ENCODE results near the gene SLC66A3.

SLC66A3 gene

DNA sequence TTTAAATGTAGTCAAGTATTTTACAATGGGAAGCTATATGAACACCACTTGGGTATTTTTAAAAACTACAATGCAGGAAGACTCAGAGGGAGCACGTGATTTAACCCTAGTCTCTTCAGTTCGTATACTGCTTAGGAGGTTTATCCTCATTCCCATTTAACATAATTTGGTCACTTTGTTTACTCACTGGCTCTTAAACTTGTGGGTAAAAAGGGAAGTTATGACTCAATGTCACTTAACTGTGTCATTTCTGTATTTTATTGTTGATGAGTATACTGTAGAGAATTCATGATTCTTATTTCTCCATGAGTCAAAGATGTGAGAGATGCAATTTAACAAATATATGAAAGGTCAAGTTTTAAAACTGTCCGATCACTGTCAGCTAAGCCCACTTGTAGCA lies 48.2 kb downstream of the SLC66A3 start:
- H3K27me3 ChIP-seq: no peaks in the 10 kb centered on the region
- H3K9me3 ChIP-seq (replicated peaks in 1 of 11): no peaks in the 10 kb centered on the region
- H3K4me3 ChIP-seq: no peak overlapping the region
- H3K27ac ChIP-seq: peak overlapping the region in 7 of 11 experiments; percentile 8 to 65 (median 52); a peak in 10 of 22 replicates
- H3K36me3 ChIP-seq: peaks cover 53 to 94% (median 77%) of the 10 kb centered on the region in 11 experiments
- H3K4me2 ChIP-seq: peak overlapping the region in 7 of 11 experiments; percentile 3 to 77 (median 27); a peak in 7 of 22 replicates
- H3K9ac ChIP-seq: no peak overlapping the region
- TF ChIP-seq Cebpa-rat (IDR thresholded peaks at IDR 0.05): no peak
- H3K4me1 ChIP-seq: peaks cover 0 to 30% (median 17%) of the 10 kb centered on the region in 10 experiments; a peak in 13 of 20 replicates
- no peaks in the 10 kb centered on the region for H4K20me1 ChIP-seq

DNA sequence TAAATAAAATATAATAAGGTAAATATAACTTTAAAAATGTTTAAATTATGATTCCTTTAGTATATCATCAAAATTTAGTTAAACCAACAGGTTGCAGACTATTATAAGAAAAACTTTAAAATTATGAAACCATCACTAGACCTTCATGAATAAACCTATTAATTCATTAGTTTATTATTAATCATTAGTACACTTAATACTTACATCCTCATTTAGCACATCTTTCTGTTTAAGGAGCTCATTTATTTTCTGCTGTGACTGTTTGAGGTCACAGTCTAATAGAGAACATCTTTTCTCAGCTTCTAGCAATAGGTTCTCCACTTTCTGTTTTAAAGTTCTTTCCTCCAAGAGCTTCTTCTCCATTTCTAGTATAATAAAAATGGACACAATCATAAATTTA lies 52.8 kb downstream of the SLC66A3 start:
- Histone ChIP-seq H3K27me3 (no peaks in the 10 kb centered on the region), H3K4me2 (no peak overlapping the region), H3K4me3 (no peak overlapping the region), H3K4me1 (peaks cover 0 to 27% (median 17%) of the 10 kb centered on the region in 10 experiments; a peak in 13 of 20 replicates), H3K9ac (no peak overlapping the region), H3K9me3 (replicated peaks in 1 of 11) (no peaks in the 10 kb centered on the region), H3K27ac (no peak overlapping the region), H3K36me3 (peaks cover 52 to 94% (median 74%) of the 10 kb centered on the region in 11 experiments), H4K20me1 (no peaks in the 10 kb centered on the region)
- no peak for TF ChIP-seq Cebpa-rat (IDR thresholded peaks at IDR 0.05)

DNA sequence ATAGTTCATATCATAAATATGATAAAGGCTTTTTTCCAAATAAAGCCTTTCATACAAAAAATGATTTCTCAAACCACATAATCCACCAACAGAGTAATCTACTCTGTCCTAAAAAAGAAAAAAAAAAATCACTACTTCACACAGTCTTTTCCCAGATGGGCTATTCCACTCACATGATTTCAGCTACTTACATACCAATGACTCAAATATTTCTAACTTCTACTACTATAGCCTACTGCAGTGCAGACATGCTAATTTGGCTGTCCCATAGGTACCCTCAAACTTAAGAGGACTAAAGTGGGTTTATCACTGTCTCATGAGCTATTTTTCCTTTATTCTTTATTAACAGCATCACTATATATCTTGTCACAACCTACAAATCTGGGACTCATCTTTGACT lies 57.4 kb downstream of the SLC66A3 start:
- Histone ChIP-seq H4K20me1 (no peaks in the 10 kb centered on the region), H3K27ac (no peak overlapping the region), H3K9ac (no peak overlapping the region), H3K27me3 (no peaks in the 10 kb centered on the region), H3K4me1 (no peaks in the 10 kb centered on the region; a peak in 1 of 20 replicates), H3K9me3 (replicated peaks in 1 of 11) (no peaks in the 10 kb centered on the region), H3K36me3 (peaks cover 76 to 99% (median 94%) of the 10 kb centered on the region in 11 experiments), H3K4me2 (no peak overlapping the region), H3K4me3 (no peak overlapping the region)
- TF ChIP-seq Cebpa-rat (IDR thresholded peaks at IDR 0.05): no peak

DNA sequence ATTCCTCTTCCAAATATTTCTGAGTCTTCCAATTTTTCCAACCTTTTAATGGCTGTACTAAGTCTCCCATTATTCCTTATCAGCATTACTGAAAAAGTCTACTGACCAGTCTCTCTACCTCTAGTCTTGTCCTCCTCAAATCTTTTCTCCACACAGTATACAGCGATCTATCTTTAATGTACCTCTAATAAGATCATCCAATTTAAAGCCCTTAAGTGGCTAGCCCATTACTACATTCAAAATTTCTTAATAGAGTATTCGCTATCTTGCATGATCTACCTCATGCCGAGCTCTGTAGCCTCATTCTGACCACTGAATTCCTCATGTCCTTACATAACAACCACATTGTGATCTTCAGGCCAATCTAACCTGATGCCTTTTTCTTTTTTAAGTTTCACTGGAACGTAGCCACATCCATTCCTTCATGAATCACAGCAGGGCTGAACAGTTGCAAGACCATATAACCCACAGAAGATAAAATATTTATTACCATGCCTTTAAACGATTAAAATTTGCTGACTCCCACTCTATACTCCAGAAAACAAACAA lies 57.9 kb downstream of the SLC66A3 start:
- no peaks in the 10 kb centered on the region for H3K27me3 ChIP-seq
- no peaks in the 10 kb centered on the region for H4K20me1 ChIP-seq
- no peak overlapping the region for H3K4me2 ChIP-seq
- peaks cover 80 to 100% (median 96%) of the 10 kb centered on the region in 11 experiments for H3K36me3 ChIP-seq
- no peak overlapping the region for H3K4me3 ChIP-seq
- H3K4me1 ChIP-seq: no peaks in the 10 kb centered on the region; a peak in 1 of 20 replicates
- no peak for TF ChIP-seq Cebpa-rat (IDR thresholded peaks at IDR 0.05)
- H3K27ac ChIP-seq: no peak overlapping the region
- no peaks in the 10 kb centered on the region for H3K9me3 ChIP-seq (replicated peaks in 1 of 11)
- H3K9ac ChIP-seq: no peak overlapping the region

DNA sequence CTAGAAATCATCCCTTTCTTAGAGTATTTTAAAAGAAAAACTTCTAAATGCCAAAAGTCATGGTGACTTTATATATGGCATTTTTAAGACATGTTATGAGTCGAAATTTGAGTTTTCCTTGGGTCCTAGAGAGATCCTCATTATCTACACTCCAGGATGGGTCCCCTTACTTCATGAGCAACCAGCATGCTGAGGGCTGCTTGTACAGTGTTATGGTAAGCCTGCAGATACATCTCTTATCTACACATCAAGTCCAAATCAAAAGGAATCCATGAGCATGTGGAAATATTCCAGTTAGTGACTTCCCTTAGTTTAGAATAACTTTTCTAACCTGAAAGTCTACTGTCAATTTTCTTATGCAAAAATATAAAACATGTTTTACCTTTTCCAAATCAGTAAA lies 58.7 kb downstream of the SLC66A3 start:
- H3K4me1 ChIP-seq: no peaks in the 10 kb centered on the region; a peak in 1 of 20 replicates
- peaks cover 76 to 100% (median 94%) of the 10 kb centered on the region in 11 experiments for H3K36me3 ChIP-seq
- H3K4me3 ChIP-seq: no peak overlapping the region
- H4K20me1 ChIP-seq: no peaks in the 10 kb centered on the region
- H3K27me3 ChIP-seq: no peaks in the 10 kb centered on the region
- TF ChIP-seq Cebpa-rat (IDR thresholded peaks at IDR 0.05): no peak
- no peaks in the 10 kb centered on the region for H3K9me3 ChIP-seq (replicated peaks in 1 of 11)
- H3K27ac ChIP-seq: no peak overlapping the region
- no peak overlapping the region for H3K4me2 ChIP-seq
- H3K9ac ChIP-seq: no peak overlapping the region

DNA sequence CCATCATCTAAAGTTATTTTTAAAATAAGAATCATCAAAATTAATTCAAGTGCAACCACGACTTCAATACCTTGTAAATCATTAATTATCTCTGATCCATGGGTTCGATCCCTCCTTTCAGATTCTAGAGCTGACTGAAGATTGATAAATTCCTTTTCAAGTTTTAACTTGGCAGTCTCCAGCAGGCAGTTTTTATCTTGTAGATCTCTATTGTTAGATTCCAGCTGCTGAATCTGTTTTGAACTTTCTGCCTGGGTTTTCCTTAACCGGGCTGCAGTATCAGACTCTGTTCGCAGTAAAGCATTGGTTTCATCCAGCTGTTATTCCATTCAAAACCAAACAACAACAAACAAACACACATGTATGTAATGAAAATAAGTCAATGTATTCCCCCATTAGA lies 59.5 kb downstream of the SLC66A3 start:
- no peak overlapping the region for H3K4me2 ChIP-seq
- no peaks in the 10 kb centered on the region for H3K27me3 ChIP-seq
- peaks cover 81 to 100% (median 96%) of the 10 kb centered on the region in 11 experiments for H3K36me3 ChIP-seq
- no peaks in the 10 kb centered on the region for H3K9me3 ChIP-seq (replicated peaks in 1 of 11)
- no peak overlapping the region for H3K27ac ChIP-seq
- H4K20me1 ChIP-seq: no peaks in the 10 kb centered on the region
- H3K4me1 ChIP-seq: no peaks in the 10 kb centered on the region; a peak in 1 of 20 replicates
- H3K4me3 ChIP-seq: no peak overlapping the region
- no peak overlapping the region for H3K9ac ChIP-seq
- no peak for TF ChIP-seq Cebpa-rat (IDR thresholded peaks at IDR 0.05)

DNA sequence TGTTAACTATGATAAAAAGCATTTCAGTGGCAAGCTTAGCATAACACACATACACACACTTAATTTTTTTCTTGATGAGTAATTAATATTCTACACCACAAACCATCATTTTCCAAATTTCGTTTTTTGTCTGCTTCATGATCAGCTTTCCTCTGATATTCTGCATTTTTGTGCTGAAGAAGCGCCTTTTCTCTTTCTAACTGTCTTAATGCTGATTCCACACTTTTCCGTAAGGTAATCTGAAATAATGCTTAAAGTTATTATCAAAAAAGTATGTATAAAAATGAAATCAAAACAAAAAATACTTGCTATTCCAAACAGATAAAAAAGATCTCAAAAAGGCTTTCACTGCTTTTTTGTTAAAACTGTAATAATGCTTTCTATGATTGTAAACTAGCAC lies 60.1 kb downstream of the SLC66A3 start:
- no peaks in the 10 kb centered on the region for H3K27me3 ChIP-seq
- no peak overlapping the region for H3K4me2 ChIP-seq
- no peak for TF ChIP-seq Cebpa-rat (IDR thresholded peaks at IDR 0.05)
- no peaks in the 10 kb centered on the region for H4K20me1 ChIP-seq
- peaks cover 84 to 100% (median 96%) of the 10 kb centered on the region in 11 experiments for H3K36me3 ChIP-seq
- H3K4me3 ChIP-seq: no peak overlapping the region
- no peak overlapping the region for H3K9ac ChIP-seq
- H3K4me1 ChIP-seq: no peaks in the 10 kb centered on the region; a peak in 1 of 20 replicates
- no peak overlapping the region for H3K27ac ChIP-seq
- no peaks in the 10 kb centered on the region for H3K9me3 ChIP-seq (replicated peaks in 1 of 11)

DNA sequence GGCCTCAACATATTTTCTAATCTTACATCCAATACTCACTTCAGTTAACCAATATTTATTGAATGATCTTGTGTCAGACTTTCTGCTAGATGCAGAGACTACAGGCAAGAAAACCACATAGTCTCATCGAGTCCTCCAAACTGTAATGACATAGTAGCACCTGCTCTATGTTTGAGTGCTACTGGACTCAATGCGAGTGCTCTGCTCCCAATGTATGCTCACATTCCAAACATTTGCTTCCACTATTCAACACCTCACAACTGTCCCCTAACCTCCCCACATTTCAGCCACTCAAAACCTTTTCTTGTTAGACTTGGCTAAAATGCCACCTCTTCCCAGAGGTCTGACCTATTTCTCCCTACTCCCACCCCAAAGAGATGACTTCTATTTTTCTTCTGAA lies 65.2 kb downstream of the SLC66A3 start:
- H4K20me1 ChIP-seq: no peaks in the 10 kb centered on the region; a peak in 1 of 22 replicates
- peaks cover 67 to 98% (median 81%) of the 10 kb centered on the region in 11 experiments for H3K36me3 ChIP-seq
- peaks cover 0 to 9% (median 0%) of the 10 kb centered on the region in 10 experiments; a peak in 6 of 20 replicates for H3K4me1 ChIP-seq
- H3K9me3 ChIP-seq (replicated peaks in 1 of 11): no peaks in the 10 kb centered on the region
- H3K4me3 ChIP-seq: no peak overlapping the region
- H3K27ac ChIP-seq: no peak overlapping the region
- TF ChIP-seq Cebpa-rat (IDR thresholded peaks at IDR 0.05): no peak
- H3K4me2 ChIP-seq: no peak overlapping the region
- no peak overlapping the region for H3K9ac ChIP-seq
- H3K27me3 ChIP-seq: no peaks in the 10 kb centered on the region

DNA sequence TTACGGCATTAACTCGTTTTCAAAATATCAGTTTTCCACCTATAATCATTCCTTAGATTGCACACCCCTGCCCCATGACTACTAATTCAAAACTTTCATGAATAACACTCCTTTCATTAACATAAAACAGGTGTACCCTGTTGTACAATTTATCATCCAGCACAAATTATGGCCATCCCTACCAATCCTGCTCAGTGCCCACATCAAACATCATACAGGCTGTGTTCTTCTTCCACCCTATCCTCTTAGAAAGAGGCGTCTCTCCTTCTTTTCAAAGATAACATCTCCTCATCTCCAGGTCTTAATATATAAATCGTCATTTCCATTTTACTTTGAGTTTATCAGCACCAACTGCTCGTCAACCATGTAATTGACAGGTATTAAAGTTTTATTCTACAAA lies 67.6 kb downstream of the SLC66A3 start:
- TF ChIP-seq Cebpa-rat (IDR thresholded peaks at IDR 0.05): no peak
- H3K4me1 ChIP-seq: peaks cover 0 to 12% (median 0%) of the 10 kb centered on the region in 10 experiments; a peak in 5 of 20 replicates
- no peak overlapping the region for H3K27ac ChIP-seq
- H3K9ac ChIP-seq: no peak overlapping the region
- no peaks in the 10 kb centered on the region; a peak in 1 of 22 replicates for H4K20me1 ChIP-seq
- H3K9me3 ChIP-seq (replicated peaks in 1 of 11): no peaks in the 10 kb centered on the region
- H3K4me3 ChIP-seq: no peak overlapping the region
- H3K27me3 ChIP-seq: no peaks in the 10 kb centered on the region
- no peak overlapping the region for H3K4me2 ChIP-seq
- H3K36me3 ChIP-seq: peaks cover 55 to 98% (median 71%) of the 10 kb centered on the region in 11 experiments

DNA sequence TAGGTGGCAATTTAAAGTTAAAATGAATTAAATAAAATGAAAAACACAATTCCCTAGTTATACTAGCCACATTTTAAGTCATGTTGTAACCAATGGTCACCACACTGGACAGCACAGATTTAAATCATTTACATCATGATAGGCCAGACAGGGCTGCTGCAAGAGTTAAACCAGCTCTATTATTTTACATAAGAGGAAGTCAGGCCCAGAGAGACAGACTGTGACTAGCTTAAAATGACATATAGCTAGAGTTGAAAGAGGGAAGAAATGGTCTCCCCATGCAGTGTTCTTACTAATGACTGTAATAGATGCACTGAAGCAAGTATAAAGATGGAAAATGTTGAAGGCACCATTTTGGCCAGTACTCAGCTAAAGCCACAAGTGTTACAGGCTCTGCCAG lies 69.6 kb downstream of the SLC66A3 start:
- H3K4me2 ChIP-seq: peak overlapping the region in 2 of 11 experiments; percentile 33 to 47; a peak in 4 of 22 replicates
- H3K36me3 ChIP-seq: peaks cover 41 to 82% (median 51%) of the 10 kb centered on the region in 11 experiments
- no peaks in the 10 kb centered on the region for H3K9me3 ChIP-seq (replicated peaks in 1 of 11)
- H3K4me3 ChIP-seq: no peak overlapping the region
- H3K4me1 ChIP-seq: peaks cover 0 to 12% (median 0%) of the 10 kb centered on the region in 10 experiments; a peak in 5 of 20 replicates
- no peak for TF ChIP-seq Cebpa-rat (IDR thresholded peaks at IDR 0.05)
- no peak overlapping the region for H3K9ac ChIP-seq
- no peak overlapping the region for H3K27ac ChIP-seq
- peaks cover 0 to 9% (median 0%) of the 10 kb centered on the region in 11 experiments; a peak in 3 of 22 replicates for H4K20me1 ChIP-seq
- H3K27me3 ChIP-seq: no peaks in the 10 kb centered on the region
